Astrocyte of the spinal cord (primary cell): ENCODE data around the gene POU2F3.

Experiments used
- DNase-seq: peaks from one replicate; pipeline ENCODE4 v3.0.0; 2011; ENCODE audit warnings: low read depth, low spot score
- H3K4me3 ChIP-seq: 2 replicates; pipeline ENCODE4 v1.5.1; 2011; ENCODE audit warnings: low read depth, mild to moderate bottlenecking, low read length, moderate library complexity
- in situ Hi-C: cut with HindIII; loops from 2 replicates; pipeline ENCODE4 v1.10.0; 2017; ENCODE audit warnings: low sequenced_read_pairs
- TF ChIP-seq, protein P1 (sequence below): IDR thresholded peaks from 2 replicates; pipeline ENCODE4 v1.5.1; 2012; ENCODE audit warnings: low read depth, mild to moderate bottlenecking, low read length, inconsistent platforms

Gene POU2F3

DNA sequence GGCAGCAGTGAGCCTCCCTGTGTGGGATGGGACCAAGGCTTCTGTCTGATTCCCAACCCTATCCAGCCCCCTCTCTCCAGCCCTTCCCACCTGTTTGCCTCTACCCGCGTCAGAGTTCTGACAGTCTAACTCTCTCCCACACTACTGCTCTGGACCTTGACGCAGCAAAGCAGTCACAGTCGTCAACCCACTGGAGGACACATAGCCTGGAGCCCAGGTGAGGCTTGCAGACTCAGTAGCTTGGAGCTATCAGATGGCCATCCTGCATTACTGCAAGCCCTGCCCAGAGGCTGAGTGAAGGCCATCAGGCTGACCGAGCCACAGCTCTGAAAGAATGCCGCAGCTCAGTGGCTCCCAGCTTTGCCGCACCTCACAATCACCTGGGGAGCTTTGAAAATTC is 25.4 kb upstream of the POU2F3 start:
- no peak for DNase-seq
- TF ChIP-seq, protein P1, sequence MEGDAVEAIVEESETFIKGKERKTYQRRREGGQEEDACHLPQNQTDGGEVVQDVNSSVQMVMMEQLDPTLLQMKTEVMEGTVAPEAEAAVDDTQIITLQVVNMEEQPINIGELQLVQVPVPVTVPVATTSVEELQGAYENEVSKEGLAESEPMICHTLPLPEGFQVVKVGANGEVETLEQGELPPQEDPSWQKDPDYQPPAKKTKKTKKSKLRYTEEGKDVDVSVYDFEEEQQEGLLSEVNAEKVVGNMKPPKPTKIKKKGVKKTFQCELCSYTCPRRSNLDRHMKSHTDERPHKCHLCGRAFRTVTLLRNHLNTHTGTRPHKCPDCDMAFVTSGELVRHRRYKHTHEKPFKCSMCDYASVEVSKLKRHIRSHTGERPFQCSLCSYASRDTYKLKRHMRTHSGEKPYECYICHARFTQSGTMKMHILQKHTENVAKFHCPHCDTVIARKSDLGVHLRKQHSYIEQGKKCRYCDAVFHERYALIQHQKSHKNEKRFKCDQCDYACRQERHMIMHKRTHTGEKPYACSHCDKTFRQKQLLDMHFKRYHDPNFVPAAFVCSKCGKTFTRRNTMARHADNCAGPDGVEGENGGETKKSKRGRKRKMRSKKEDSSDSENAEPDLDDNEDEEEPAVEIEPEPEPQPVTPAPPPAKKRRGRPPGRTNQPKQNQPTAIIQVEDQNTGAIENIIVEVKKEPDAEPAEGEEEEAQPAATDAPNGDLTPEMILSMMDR, result no peak
- H3K4me3 ChIP-seq, result no peak overlapping the region
- in situ Hi-C loops, result no loop called here

DNA sequence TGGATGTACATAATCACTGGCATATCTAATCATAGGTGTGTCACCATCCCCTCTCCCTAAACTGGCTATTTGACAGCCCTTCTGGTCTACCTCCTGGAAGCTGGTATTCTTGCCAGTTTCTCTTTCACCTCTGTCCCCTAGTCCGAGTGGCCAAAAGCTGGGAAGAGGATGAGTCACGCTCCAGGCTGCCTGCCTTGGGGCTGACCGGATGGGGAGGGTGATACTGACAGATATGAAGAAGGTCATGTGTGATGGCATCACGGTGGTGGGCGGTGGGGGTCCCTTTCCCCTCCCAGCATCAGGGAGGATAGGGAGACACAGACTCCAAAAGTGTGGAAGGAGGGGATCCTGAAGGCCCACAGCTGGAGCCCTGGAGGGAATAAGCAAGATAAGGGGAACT is 24.3 kb upstream of the POU2F3 start:
- H3K4me3 ChIP-seq, result no peak overlapping the region
- peak; percentile 43 for DNase-seq
- in situ Hi-C loops, result no loop called here
- TF ChIP-seq, protein P1, result no peak

DNA sequence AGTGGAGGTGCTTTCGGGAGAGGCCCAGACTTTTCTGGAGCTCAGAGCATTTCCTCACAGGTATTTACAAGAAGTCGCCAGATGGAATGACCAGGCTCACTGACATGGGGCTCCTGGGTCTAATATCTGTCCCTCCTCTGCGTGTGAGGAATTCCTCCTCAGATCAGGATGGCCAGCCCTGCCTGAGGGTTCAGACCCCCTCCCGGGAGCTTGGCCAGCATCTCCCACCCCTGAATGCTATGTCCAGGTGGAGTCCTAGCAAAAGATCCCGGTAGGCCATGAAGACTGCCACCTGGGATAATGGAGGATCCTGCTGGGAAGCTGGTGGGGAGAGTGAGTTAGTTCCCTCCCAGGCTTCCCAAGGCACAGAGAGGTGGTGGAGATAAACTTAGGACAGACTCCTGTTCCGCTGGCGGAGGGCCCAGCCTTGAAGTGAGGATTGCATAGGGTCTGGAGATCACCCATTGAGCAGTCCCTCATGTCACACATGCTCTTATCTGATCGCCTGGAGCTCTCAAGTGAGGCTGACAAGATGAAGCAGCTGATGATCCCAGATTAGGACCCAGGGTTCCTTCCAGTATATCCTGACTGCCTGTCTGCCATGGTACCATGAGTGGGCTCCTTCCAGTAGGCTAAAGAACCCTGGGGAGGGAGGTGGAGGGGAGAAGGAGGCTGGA is 23.4 kb upstream of the POU2F3 start:
- DNase-seq, result no peak
- no peak overlapping the region for H3K4me3 ChIP-seq
- TF ChIP-seq, protein P1, result no peak
- in situ Hi-C loops, result no loop called here

DNA sequence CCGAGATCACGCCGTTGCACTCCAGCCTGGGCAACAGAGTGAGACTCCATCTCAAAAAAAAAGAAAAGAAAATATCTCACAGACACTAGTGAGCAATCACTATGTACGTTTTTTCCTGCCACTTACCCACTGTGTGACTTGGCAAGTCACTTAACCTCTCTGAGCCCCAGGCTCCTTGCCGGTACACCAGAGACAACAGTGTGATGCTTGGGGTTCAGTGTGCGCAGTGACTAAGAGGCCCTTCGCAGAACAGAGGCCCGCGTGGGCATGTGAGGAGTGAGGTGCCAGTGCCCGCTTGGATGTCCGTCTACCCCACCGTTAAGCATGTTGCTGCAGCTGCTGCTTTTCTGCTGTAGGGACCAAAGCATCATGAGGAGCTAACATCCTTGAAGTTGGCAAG is 22.4 kb upstream of the POU2F3 start:
- TF ChIP-seq, protein P1, result no peak
- H3K4me3 ChIP-seq, result no peak overlapping the region
- no peak for DNase-seq
- in situ Hi-C loops, result no loop called here

DNA sequence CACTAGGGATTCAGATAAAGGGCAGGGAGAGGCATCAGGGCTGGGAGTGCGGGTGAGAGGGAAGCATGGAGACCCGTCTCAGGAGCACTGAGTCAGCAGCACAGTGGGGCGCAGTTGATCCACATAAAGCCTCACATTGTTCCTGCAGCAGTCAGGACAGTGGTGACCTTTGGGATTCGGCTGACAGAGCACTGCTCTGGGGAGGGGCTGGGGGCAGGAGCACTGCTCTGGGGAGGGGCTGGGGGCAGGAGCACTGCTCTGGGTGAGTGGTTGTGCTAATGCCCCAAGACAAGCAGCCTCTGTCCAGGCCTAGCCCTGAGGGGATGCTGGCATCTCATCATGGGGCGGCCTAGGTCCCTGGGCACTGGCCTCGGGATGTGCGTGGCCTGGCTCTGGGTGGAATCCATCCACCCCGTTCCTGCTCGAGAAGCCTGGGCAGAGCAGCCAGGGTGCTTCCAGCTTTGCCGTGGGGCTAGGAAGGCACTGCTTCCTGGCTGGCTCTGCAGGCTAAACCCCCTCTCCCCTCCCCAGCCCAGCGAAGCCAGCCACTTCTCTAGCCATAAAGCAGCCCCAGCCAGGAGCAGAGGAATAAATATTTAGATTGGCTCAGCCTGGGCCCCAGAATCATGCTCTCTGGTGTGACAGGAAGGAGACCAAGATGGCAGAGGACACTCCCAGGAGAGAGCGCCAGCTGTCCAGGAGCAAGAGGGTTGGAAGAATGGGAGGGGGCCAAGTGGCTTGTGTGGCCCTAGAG is 21.8 kb upstream of the POU2F3 start:
- in situ Hi-C loops, result no loop called here
- no peak for DNase-seq
- no peak overlapping the region for H3K4me3 ChIP-seq
- TF ChIP-seq, protein P1, result no peak

DNA sequence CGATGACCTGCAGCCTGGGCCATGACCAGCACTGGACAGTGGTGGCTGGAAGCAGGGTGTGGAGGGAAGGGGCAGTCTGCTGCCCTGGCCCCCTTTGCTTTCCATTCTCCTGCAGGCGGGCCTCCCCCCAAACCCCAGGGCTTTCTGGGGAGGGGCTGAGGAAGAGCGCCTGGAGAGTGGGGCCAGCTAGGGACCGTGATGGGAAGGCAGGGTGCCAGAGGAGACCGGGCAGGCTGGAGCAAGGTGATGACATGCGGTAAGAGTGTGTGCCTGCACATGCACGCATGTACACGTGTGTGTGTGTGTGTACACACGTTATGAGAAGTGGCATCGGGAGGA is 21.3 kb upstream of the POU2F3 start:
- no peak overlapping the region for H3K4me3 ChIP-seq
- in situ Hi-C loops, result no loop called here
- DNase-seq, result no peak
- TF ChIP-seq, protein P1, result no peak
